ENCODE data around the gene MPDU1. TPM values are rescaled to one million over a fixed set of nuclear protein-coding genes. Genes with fewer than 3 reads are reported as not detected.
A peak's percentile ranks its signal among the peaks of the same experiment; 100 is the strongest.

Gene MPDU1
- total RNA-seq, 1 experiment from 2014 or later, result 57.0 TPM

DNA sequence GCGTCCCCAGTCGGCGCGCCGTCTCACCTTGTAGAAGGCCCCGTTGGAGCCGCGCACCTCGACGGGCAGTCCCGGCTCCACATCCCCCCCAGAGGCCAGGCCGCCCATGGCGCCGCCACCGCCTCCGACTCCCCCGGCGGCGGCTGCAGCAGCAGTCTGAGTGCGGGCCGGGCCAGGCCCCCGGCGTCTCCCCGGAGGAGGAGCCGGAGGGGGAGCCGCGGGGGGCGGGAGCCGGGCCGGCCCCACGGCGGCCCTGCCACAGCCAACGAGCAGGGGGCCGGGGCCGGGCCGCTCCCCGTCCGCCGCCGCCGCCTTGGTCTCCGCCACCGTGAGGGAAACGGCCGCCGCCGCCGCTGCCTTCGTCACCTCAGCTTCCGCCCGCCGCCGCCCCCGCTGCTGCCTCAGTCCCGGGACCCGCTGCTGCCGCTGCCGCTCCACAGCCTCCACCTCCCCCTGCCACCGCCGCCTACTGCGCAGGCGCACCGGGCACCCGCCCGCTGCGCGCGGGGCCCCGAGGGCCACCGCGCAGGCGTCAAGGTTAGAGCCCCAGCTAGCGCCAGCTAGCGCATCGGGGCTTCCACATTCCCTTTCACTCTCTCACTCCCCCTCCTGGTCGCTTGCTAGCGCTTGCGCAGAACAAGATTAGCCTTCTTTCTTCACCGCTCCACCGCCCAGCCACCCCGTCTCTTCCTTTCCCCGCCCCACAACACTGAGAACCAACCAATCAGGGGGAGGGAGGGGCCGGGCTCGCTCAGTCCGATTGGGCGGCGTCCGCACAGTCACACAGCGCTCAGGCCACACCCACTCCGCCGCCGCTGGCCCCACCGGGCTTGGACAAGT is 31.0 kb downstream of the MPDU1 start, which contains the start of gene FXR2 (continued):
- TF ChIP-seq, protein P1, sequence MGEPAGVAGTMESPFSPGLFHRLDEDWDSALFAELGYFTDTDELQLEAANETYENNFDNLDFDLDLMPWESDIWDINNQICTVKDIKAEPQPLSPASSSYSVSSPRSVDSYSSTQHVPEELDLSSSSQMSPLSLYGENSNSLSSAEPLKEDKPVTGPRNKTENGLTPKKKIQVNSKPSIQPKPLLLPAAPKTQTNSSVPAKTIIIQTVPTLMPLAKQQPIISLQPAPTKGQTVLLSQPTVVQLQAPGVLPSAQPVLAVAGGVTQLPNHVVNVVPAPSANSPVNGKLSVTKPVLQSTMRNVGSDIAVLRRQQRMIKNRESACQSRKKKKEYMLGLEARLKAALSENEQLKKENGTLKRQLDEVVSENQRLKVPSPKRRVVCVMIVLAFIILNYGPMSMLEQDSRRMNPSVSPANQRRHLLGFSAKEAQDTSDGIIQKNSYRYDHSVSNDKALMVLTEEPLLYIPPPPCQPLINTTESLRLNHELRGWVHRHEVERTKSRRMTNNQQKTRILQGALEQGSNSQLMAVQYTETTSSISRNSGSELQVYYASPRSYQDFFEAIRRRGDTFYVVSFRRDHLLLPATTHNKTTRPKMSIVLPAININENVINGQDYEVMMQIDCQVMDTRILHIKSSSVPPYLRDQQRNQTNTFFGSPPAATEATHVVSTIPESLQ (CRISPR knock-in tag; IDR thresholded peaks at IDR 0.05), result no peak
- TF ChIP-seq, protein P2, sequence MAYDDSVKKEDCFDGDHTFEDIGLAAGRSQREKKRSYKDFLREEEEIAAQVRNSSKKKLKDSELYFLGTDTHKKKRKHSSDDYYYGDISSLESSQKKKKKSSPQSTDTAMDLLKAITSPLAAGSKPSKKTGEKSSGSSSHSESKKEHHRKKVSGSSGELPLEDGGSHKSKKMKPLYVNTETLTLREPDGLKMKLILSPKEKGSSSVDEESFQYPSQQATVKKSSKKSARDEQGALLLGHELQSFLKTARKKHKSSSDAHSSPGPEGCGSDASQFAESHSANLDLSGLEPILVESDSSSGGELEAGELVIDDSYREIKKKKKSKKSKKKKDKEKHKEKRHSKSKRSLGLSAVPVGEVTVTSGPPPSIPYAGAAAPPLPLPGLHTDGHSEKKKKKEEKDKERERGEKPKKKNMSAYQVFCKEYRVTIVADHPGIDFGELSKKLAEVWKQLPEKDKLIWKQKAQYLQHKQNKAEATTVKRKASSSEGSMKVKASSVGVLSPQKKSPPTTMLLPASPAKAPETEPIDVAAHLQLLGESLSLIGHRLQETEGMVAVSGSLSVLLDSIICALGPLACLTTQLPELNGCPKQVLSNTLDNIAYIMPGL (CRISPR knock-in tag; IDR thresholded peaks at IDR 0.05), result peak; percentile 8; the same call in 1 of the 2 replicates
- TF ChIP-seq ETV6 (CRISPR knock-in tag; IDR thresholded peaks at IDR 0.05), result 0 out of 2 replicates have a peak, but pooled peaks have one; percentile 39
- TF ChIP-seq, protein P3, sequence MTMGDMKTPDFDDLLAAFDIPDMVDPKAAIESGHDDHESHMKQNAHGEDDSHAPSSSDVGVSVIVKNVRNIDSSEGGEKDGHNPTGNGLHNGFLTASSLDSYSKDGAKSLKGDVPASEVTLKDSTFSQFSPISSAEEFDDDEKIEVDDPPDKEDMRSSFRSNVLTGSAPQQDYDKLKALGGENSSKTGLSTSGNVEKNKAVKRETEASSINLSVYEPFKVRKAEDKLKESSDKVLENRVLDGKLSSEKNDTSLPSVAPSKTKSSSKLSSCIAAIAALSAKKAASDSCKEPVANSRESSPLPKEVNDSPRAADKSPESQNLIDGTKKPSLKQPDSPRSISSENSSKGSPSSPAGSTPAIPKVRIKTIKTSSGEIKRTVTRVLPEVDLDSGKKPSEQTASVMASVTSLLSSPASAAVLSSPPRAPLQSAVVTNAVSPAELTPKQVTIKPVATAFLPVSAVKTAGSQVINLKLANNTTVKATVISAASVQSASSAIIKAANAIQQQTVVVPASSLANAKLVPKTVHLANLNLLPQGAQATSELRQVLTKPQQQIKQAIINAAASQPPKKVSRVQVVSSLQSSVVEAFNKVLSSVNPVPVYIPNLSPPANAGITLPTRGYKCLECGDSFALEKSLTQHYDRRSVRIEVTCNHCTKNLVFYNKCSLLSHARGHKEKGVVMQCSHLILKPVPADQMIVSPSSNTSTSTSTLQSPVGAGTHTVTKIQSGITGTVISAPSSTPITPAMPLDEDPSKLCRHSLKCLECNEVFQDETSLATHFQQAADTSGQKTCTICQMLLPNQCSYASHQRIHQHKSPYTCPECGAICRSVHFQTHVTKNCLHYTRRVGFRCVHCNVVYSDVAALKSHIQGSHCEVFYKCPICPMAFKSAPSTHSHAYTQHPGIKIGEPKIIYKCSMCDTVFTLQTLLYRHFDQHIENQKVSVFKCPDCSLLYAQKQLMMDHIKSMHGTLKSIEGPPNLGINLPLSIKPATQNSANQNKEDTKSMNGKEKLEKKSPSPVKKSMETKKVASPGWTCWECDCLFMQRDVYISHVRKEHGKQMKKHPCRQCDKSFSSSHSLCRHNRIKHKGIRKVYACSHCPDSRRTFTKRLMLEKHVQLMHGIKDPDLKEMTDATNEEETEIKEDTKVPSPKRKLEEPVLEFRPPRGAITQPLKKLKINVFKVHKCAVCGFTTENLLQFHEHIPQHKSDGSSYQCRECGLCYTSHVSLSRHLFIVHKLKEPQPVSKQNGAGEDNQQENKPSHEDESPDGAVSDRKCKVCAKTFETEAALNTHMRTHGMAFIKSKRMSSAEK (CRISPR knock-in tag; IDR thresholded peaks at IDR 0.05; ENCODE audit: borderline replicate concordance), result no peak
- no peak for TF ChIP-seq NR3C1 (CRISPR knock-in tag; conservative IDR thresholded peaks at IDR 0.05; ENCODE audit: low read depth)
- peak; percentile 64; the same call in 1 of the 2 replicates for TF ChIP-seq FOXK1 (CRISPR knock-in tag; IDR thresholded peaks at IDR 0.05)
- no peak for TF ChIP-seq ELF4 (CRISPR knock-in tag; IDR thresholded peaks at IDR 0.05; ENCODE audit: low read depth)
- no peak for TF ChIP-seq FOXP1 (CRISPR knock-in tag; IDR thresholded peaks at IDR 0.05; ENCODE audit: borderline replicate concordance)
- TF ChIP-seq, protein P4, sequence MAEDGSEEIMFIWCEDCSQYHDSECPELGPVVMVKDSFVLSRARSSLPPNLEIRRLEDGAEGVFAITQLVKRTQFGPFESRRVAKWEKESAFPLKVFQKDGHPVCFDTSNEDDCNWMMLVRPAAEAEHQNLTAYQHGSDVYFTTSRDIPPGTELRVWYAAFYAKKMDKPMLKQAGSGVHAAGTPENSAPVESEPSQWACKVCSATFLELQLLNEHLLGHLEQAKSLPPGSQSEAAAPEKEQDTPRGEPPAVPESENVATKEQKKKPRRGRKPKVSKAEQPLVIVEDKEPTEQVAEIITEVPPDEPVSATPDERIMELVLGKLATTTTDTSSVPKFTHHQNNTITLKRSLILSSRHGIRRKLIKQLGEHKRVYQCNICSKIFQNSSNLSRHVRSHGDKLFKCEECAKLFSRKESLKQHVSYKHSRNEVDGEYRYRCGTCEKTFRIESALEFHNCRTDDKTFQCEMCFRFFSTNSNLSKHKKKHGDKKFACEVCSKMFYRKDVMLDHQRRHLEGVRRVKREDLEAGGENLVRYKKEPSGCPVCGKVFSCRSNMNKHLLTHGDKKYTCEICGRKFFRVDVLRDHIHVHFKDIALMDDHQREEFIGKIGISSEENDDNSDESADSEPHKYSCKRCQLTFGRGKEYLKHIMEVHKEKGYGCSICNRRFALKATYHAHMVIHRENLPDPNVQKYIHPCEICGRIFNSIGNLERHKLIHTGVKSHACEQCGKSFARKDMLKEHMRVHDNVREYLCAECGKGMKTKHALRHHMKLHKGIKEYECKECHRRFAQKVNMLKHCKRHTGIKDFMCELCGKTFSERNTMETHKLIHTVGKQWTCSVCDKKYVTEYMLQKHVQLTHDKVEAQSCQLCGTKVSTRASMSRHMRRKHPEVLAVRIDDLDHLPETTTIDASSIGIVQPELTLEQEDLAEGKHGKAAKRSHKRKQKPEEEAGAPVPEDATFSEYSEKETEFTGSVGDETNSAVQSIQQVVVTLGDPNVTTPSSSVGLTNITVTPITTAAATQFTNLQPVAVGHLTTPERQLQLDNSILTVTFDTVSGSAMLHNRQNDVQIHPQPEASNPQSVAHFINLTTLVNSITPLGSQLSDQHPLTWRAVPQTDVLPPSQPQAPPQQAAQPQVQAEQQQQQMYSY (CRISPR knock-in tag; IDR thresholded peaks at IDR 0.05), result no peak
- TF ChIP-seq ZNF396 (CRISPR knock-in tag; IDR thresholded peaks at IDR 0.05; ENCODE audit: borderline replicate concordance), result no peak
- TF ChIP-seq ZNF121 (CRISPR knock-in tag; IDR thresholded peaks at IDR 0.05), result no peak
- TF ChIP-seq, protein P5, sequence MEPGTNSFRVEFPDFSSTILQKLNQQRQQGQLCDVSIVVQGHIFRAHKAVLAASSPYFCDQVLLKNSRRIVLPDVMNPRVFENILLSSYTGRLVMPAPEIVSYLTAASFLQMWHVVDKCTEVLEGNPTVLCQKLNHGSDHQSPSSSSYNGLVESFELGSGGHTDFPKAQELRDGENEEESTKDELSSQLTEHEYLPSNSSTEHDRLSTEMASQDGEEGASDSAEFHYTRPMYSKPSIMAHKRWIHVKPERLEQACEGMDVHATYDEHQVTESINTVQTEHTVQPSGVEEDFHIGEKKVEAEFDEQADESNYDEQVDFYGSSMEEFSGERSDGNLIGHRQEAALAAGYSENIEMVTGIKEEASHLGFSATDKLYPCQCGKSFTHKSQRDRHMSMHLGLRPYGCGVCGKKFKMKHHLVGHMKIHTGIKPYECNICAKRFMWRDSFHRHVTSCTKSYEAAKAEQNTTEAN (CRISPR knock-in tag; IDR thresholded peaks at IDR 0.05), result no peak
- TF ChIP-seq, protein P6, sequence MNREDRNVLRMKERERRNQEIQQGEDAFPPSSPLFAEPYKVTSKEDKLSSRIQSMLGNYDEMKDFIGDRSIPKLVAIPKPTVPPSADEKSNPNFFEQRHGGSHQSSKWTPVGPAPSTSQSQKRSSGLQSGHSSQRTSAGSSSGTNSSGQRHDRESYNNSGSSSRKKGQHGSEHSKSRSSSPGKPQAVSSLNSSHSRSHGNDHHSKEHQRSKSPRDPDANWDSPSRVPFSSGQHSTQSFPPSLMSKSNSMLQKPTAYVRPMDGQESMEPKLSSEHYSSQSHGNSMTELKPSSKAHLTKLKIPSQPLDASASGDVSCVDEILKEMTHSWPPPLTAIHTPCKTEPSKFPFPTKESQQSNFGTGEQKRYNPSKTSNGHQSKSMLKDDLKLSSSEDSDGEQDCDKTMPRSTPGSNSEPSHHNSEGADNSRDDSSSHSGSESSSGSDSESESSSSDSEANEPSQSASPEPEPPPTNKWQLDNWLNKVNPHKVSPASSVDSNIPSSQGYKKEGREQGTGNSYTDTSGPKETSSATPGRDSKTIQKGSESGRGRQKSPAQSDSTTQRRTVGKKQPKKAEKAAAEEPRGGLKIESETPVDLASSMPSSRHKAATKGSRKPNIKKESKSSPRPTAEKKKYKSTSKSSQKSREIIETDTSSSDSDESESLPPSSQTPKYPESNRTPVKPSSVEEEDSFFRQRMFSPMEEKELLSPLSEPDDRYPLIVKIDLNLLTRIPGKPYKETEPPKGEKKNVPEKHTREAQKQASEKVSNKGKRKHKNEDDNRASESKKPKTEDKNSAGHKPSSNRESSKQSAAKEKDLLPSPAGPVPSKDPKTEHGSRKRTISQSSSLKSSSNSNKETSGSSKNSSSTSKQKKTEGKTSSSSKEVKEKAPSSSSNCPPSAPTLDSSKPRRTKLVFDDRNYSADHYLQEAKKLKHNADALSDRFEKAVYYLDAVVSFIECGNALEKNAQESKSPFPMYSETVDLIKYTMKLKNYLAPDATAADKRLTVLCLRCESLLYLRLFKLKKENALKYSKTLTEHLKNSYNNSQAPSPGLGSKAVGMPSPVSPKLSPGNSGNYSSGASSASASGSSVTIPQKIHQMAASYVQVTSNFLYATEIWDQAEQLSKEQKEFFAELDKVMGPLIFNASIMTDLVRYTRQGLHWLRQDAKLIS (CRISPR knock-in tag; IDR thresholded peaks at IDR 0.05; ENCODE audit: borderline replicate concordance), result no peak
- TF ChIP-seq, protein P7, sequence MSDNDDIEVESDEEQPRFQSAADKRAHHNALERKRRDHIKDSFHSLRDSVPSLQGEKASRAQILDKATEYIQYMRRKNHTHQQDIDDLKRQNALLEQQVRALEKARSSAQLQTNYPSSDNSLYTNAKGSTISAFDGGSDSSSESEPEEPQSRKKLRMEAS (CRISPR knock-in tag; IDR thresholded peaks at IDR 0.05), result no peak
- TF ChIP-seq, protein P8, sequence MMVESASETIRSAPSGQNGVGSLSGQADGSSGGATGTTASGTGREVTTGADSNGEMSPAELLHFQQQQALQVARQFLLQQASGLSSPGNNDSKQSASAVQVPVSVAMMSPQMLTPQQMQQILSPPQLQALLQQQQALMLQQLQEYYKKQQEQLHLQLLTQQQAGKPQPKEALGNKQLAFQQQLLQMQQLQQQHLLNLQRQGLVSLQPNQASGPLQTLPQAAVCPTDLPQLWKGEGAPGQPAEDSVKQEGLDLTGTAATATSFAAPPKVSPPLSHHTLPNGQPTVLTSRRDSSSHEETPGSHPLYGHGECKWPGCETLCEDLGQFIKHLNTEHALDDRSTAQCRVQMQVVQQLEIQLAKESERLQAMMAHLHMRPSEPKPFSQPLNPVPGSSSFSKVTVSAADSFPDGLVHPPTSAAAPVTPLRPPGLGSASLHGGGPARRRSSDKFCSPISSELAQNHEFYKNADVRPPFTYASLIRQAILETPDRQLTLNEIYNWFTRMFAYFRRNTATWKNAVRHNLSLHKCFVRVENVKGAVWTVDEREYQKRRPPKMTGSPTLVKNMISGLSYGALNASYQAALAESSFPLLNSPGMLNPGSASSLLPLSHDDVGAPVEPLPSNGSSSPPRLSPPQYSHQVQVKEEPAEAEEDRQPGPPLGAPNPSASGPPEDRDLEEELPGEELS (CRISPR knock-in tag; IDR thresholded peaks at IDR 0.05), result 0 out of 2 replicates have a peak, but pooled peaks have one; percentile 42
